Measurements from ENCODE around the gene TMEM255B.

DNA sequence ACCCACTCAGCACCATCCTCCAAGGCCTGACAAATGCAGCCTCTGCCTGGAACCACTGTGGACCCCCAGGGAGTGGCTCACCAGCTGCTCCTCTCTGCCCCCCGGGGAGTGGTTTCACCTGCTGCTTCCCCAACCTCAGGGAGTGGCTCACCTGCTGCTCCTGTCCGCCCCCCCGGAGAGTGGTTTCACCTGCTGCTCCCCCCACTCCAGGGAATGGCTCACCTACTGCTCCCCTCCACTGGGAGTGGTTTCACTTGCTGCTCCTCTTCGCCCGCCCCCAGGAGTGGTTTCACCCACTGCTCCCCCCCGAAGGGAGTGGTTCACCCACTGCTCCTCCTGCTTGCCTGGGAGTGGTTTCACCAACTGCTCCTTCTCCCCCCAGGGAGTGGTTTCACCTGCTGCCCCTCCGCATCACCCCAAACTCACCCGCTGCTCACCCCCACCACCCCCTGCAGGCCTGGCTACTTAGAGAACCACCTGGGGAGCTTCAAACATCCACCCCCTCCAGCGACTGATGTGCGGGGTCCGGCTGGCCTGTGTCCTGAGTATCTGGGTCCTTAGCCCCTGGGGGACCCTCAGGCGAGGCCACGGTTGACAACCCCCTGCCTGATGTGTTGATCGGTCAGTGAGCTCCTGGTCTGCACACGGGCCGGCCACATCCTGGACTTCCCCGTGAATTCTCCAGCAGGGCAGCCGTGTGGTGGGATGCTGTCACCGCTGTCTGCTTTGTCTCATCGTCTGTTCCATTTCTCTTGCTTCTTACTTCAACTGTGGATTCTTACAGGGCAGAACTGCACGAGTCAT lies 14.6 kb upstream of the TMEM255B start:
- TF ChIP-seq, protein P1, sequence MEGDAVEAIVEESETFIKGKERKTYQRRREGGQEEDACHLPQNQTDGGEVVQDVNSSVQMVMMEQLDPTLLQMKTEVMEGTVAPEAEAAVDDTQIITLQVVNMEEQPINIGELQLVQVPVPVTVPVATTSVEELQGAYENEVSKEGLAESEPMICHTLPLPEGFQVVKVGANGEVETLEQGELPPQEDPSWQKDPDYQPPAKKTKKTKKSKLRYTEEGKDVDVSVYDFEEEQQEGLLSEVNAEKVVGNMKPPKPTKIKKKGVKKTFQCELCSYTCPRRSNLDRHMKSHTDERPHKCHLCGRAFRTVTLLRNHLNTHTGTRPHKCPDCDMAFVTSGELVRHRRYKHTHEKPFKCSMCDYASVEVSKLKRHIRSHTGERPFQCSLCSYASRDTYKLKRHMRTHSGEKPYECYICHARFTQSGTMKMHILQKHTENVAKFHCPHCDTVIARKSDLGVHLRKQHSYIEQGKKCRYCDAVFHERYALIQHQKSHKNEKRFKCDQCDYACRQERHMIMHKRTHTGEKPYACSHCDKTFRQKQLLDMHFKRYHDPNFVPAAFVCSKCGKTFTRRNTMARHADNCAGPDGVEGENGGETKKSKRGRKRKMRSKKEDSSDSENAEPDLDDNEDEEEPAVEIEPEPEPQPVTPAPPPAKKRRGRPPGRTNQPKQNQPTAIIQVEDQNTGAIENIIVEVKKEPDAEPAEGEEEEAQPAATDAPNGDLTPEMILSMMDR (IDR thresholded peaks at IDR 0.05 in 2 of 3, conservative IDR thresholded peaks at IDR 0.05 in 1 of 3; ENCODE audit: borderline replicate concordance in 1 of 3, insufficient read depth in 1 of 3, low read depth in 2 of 3, low read length in 2 of 3): no peak
- TF ChIP-seq ZNF274 (IDR thresholded peaks at IDR 0.05; ENCODE audit: low read depth, low read length) (no peak), CEBPB (IDR thresholded peaks at IDR 0.05; ENCODE audit: low read depth) (no peak), POLR2AphosphoS5 (IDR thresholded peaks at IDR 0.05; ENCODE audit: low read depth, low read length) (no peak), ELF1 (IDR thresholded peaks at IDR 0.05; ENCODE audit: borderline replicate concordance, low read depth) (no peak), EZH2phosphoT487 (IDR thresholded peaks at IDR 0.05; ENCODE audit: borderline replicate concordance) (no peak)
- TF ChIP-seq, protein P2, sequence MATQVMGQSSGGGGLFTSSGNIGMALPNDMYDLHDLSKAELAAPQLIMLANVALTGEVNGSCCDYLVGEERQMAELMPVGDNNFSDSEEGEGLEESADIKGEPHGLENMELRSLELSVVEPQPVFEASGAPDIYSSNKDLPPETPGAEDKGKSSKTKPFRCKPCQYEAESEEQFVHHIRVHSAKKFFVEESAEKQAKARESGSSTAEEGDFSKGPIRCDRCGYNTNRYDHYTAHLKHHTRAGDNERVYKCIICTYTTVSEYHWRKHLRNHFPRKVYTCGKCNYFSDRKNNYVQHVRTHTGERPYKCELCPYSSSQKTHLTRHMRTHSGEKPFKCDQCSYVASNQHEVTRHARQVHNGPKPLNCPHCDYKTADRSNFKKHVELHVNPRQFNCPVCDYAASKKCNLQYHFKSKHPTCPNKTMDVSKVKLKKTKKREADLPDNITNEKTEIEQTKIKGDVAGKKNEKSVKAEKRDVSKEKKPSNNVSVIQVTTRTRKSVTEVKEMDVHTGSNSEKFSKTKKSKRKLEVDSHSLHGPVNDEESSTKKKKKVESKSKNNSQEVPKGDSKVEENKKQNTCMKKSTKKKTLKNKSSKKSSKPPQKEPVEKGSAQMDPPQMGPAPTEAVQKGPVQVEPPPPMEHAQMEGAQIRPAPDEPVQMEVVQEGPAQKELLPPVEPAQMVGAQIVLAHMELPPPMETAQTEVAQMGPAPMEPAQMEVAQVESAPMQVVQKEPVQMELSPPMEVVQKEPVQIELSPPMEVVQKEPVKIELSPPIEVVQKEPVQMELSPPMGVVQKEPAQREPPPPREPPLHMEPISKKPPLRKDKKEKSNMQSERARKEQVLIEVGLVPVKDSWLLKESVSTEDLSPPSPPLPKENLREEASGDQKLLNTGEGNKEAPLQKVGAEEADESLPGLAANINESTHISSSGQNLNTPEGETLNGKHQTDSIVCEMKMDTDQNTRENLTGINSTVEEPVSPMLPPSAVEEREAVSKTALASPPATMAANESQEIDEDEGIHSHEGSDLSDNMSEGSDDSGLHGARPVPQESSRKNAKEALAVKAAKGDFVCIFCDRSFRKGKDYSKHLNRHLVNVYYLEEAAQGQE (IDR thresholded peaks at IDR 0.05; ENCODE audit: low read depth): no peak
